ENCODE data around the gene NXN.
"Not testable (repeated sequence)": the region's sequence is repeated elsewhere in the genome, so short reads cannot be mapped to it uniquely, and the experiment has no call there.

Gene NXN

DNA sequence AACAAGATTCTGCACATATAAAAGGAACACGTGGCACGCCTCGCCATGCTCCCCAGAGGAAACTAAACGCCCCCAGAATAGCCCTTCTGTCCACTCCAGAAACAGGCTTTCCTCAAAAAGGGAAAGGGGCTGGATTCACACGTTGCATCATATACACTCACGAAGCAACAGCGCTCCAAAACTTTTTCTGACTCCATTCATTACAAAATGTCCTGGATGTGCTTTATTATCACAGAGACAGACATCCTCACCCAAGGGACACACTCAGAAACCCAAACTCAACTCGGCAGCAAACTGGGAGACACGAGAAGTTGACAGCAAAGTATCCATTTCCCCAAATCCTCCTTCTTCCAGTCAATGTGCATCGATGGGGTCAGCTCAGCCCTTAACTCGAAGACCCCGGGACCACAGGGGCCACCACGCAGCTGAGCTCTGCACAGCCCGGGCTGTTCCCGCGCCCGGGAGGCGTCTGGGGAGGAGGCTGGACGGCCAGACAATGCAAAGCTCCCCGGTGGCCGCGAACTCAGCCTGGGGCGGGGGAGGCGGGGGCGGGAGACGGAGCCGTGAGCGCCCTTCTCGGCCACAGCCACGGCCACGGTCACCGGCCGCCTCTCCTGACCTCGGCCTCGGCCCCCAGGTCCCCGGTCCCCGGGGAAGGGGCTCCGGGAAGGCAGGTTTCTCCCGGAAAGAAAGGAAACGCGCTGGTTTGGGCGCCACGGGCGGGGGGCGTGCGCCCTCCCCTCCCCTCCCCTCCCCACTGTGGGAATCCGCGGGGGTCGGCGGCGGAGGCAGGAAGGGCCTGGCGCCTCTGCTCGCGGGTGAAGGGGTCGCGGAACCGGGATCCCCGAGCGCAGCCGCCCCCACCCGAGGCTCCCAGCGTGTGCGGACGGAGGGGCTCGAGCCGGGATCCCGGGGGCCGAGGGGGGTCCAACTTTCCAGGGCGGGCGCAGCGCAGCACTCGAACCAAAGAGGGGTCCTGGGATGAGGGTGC lies 1.2 kb downstream of the NXN start:
- DNase-seq = no peak

DNA sequence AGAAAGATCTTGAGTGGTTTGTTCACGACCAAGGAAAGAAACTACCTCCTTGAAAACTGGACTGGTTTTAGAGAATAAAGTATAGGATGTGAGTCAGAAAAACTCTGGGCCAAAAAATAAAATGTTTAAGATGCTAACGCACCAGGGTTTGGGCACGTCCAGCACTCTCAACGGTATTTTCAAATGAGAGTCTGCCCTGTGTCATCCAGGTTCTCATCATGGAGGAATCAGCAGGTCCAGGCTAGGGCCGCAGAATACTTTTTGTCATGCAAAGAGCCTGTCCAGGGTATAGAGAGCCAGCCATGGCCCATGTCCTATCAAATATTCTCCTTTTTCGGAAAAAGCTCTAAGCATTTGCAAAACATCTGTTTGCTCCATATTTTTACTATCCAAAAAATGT lies 2.4 kb downstream of the NXN start:
- no peak for DNase-seq

DNA sequence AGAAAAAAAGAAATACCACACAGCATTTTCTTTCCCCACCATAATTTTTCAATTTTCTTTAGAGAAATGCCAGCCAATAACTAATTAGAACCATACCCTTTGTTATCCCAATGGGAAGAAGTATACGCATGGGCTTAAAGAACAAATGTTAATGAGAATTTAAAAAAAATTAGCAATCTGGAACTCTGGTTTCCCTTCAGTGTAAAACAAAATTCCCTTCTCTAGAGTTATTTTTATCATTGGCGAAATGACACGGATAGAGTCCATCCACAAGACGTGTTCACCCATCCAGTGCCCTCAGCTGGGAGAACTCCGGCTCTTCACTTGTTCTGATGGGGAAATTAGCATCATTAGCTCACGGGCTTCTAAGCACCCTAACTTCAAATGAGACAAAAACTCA lies 3.3 kb downstream of the NXN start:
- no peak for DNase-seq

- no peak for DNase-seq
These were observed 4.1 kb downstream of the NXN start for GRCh38 chr17:975371-975915.

DNA sequence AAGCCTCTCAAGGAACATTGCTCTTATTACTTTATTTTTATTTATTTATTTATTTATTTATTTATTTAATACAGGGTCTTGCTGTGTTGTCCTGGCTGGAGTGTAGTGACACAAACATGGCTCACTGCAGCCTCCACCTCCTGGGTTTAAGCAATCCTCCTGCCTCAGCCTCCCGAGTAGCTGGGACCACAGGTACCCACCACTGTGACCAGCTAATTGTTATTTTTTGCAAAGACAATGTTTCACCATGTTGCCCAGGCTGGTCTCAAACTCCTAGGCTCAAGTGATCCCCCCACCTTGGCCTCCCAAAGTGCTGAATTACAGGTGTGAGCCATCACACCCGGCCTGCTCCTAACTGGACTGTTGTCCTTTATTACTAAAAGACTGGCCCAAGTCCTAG lies 4.8 kb downstream of the NXN start:
- not testable (repeated sequence) for DNase-seq

DNA sequence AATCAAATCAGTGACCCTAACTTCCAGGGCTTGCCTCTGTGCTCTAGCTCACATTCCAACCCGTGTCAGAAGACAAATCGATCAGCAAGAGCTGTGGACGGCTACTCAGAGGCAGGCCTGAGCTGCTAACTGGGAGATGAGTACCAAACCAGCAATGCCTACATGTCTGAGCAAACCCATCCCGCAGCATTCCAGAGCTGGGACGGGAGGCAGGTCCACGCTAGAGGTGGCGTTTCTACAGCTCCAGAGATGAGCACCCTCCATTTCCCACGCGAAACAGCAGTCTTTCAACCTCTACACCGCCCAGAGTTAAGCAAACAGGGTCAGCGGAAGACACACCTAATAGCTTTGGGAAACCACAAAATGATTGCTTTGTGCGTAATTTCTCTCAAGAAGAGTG lies 6.5 kb downstream of the NXN start:
- no peak for DNase-seq

DNA sequence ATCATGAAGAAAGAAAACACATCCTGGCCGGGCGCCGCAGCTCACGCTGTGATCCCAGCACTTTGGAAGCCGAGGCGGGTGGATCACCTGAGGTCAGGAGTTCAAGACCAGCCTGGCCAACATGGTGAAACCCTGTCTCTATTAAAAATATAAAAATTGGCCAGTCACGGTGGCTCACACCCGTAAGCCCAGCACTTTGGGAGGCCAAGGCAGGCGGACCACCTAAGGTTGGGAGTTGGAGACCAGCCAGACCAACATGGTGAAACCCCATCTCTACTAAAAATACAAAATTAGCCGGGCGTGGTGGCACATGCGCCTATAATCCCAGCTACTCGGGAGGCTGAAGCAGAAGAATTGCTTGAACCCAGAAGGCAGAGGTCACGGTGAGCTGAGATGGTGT lies 7.7 kb downstream of the NXN start:
- DNase-seq = not testable (repeated sequence)

DNA sequence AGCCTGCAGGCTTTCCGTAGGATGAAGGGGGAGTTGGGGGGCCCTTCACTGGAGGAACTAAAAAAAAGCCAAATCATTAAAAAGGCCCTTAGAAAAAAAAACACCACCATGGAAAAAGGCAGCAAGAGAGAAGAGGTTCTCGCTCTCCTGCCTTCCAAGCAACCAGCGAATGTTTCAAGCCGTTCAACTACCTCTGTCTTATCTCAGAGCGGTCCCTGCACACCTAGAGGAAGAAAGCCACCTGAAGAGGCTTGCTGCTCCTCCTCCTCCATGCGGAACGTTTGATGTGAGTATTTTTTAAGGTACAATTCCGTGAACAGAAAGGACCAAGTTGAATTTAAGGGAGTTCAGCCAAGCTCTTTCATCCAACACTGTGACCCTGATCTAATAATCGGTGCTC lies 9.2 kb downstream of the NXN start:
- DNase-seq = no peak

DNA sequence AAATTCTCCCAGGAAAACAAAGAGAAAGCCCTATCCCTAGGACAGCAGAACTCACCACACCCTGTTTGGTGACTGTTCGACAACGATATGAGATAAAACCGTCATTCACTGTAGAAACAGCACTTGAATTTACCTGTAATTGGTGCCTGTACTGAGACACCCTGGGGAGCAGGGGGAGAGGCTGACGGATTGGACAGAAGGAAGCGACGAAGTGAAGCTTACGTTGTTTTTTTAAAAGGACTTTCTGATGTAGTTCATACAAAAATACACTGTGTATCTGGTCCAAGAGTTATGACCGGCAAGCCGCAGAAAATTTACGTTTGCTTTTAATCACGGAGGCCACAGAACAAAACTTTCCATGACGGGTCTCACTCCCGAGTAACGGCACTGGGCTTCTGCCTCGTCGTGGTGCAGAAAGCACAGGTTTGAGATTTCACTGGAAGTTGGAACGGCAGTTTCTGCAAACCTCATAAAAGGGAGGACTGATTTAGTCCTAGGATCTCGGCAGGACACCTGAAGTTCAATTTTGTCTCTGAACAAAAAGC lies 9.7 kb downstream of the NXN start:
- no peak for DNase-seq

DNA sequence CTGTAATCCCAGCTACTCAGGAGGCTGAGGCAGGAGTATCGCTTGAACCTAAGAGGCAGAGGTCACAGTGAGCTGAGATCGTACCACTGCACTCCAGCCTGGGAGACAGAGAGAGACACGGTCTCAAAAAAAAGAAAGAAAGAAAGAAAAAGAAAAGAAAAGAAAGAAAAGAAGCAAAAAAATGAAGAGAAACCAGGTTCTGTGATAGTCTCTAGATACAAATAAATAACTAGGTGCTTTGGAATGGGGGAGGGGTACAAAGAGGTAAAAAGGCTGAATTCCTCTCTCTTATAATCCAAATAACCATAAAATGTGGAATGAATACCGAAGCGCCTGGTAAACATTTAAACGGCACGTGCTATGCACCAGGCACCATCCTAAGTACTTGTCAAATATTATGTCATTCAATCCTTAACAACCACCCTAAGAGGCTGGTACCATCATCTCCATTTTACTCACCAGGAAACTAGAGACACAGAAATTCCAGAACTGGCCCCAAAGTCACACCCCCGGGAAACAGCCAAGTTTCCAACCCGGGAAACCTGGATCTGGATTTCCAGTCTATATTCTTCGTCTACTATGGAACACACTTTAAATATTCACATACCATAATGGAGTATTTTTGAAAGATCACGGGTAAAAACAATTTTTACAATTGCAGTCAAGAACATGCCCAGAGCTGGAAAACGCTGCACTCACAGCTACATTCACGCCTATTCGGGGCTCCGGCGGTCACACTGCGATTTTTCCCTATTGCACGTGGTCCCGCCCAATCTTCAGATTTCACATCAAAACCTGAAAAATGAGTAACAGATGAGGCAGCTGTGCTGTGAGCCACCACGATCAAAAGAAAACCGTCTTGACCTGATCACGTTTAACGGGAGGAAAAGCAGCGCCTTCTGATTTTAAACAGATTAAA lies 10.5 kb downstream of the NXN start:
- DNase-seq = no peak

DNA sequence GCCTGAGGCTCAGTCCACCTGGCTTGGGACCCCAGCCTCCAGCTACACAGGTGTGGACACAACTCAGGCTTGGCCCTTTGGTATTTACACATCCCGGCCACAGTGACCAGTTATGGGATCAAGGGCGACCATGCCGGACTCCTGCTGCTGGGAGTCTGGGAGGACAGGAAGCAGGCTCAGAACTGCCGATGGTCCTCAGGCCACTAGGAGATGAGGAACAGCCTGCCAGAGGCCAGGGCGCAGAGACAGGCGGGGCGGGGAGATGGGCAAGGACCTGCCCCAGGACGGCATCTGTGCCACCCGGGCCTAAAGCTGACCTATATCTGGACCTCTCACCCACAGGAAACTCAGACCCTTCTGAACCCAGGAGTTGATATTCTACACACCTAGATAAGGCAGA lies 12.5 kb downstream of the NXN start:
- no peak for DNase-seq

DNA sequence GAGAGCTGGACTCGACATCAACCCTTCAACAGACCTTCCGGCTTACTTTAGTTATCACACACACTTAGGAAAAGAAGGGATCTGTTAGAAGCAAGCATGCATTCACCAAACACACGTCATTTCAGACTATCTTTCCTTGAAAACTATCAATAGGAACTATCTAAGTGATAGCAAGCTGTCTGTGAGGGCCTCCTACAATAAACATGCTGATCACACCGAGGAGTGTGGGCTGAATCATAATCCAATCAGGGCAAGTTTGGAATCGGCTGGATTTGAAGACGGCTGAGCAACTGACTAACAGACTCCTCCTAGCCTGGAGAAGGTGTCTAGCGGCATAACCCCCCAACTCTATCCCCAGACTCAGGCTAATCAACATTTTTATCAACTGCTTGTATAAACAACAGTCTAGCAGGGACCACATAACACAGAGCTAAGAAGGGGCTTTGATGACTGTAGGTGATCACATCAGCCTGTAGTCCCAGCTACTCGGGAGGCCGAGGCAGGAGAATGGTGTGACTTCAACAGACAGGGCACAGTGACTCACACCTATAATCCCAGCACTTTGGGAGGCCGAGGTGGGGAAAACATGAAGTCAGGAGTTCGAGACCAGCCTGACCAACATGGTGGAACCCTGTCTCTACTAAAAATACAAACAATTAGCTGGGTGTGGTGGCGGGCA lies 14.1 kb downstream of the NXN start:
- DNase-seq = no peak

- no peak for DNase-seq
These were observed 14.7 kb downstream of the NXN start for GRCh38 chr17:964876-965275.

- DNase-seq = no peak
These were observed 16.9 kb downstream of the NXN start for GRCh38 chr17:962670-963069.

DNA sequence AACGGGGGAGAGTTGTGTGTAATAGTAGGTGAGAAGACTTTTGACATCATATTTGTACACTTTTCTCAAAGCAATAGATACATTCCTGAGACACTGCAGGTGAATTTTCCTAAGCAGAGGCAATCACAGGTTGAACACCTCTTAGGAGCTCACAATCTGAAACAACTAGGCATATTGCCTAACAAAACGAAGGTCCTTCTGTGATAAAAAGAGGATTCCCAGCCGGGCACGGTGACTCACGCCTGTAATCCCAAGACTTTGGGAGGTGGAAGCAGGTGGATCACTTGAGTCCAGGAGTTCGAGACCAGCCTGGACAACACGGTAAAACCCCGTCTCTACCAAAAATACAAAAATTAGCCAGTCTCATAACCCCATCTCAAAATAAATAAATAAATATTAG lies 17.4 kb downstream of the NXN start:
- DNase-seq = no peak

- no peak for DNase-seq
These were observed 20.7 kb downstream of the NXN start for GRCh38 chr17:958712-959451.

- no peak for DNase-seq
These were observed 21.6 kb downstream of the NXN start for GRCh38 chr17:957856-958421.

GRCh38 chr17:956905-957304 lies 22.7 kb downstream of the NXN start:
- no peak for DNase-seq

DNA sequence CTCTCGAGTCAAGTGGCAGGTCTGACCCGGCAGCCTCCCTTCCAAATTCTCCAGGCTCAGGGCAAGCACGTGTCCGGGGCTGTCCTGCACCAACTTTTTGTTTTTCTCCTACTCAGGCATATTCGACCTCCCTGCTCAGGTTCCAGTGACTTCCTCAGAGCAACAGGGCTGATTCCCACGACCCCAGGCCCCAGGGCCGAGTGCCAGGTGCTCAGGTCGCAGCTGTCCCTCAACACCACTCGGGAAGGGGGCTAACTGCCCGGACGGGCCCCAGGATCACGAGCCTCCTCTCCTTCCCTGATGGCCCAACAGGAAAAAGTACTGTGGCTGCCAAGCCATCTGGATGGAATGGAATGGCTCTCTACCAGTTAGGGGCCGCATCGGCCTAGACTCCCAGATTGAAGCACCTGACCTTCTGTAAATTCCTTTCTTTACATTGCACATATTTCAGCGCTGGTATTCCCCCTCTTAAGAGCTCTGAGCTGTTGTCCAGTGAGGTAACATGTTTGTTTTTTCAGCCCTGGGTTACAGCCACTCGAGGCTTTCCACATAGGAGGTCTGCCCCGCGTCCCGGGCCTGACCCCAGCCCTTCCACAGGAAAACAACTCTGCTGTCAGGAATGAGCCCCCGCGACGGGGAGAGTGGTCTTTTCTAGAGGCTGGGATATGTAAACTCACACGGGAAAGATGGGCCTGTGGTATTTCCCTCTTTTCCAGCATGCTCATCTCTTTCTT lies 25.0 kb downstream of the NXN start:
- DNase-seq = no peak

- no peak for DNase-seq
These were observed 25.8 kb downstream of the NXN start for GRCh38 chr17:953767-954166.

GRCh38 chr17:952592-952991 lies 27.0 kb downstream of the NXN start:
- not testable (repeated sequence) for DNase-seq

All from NCI-H510A treated with DMSO at 0.1 percent for 48 hours (cell line).